Measurements from ENCODE around the gene GOLGA6L7. TPM values are rescaled to one million over a fixed set of nuclear protein-coding genes. Genes with fewer than 3 reads are reported as not detected.

Gene GOLGA6L7
- total RNA-seq, 6 experiments from 2014 or later, result not detected

Other genes starting within 250 kb of the GOLGA6L7 start
- 1 to 10 TPM in 5 of 6 experiments, under 1 TPM in 1; 0.68 to 6.1 (median 4.3) TPM for gene GOLGA8M, start 136.2 kb downstream of the GOLGA6L7 start, total RNA-seq
- gene APBA2, start 37.3 kb upstream of the GOLGA6L7 start, total RNA-seq, result under 1 TPM; 0.51 to 0.75 (median 0.69) TPM

All from right lobe of liver (tissue), 5 donors.